GM10266 (cell line): Measurements from ENCODE around the gene AHCYL1.
"Not testable (repeated sequence)": the region's sequence is repeated elsewhere in the genome, so short reads cannot be mapped to it uniquely, and the experiment has no call there.

Experiments
- DNase-seq: peaks from one replicate; pipeline ENCODE4 v3.0.0; 2012; ENCODE audit errors: extremely low spot score
- CTCF ChIP-seq: IDR thresholded peaks from 2 replicates; pipeline ENCODE4 v1.5.1; 2012; ENCODE audit warnings: mild to moderate bottlenecking, low read depth; ENCODE audit not compliant: control insufficient read depth, insufficient read depth; ENCODE audit errors: missing control alignments

Gene AHCYL1

GRCh38 chr1:110019770-110020169 is 35.2 kb downstream of the AHCYL1 start:
- TF ChIP-seq CTCF, result no peak
- DNase-seq, result no peak

- DNase-seq, result no peak
- TF ChIP-seq CTCF, result no peak
These were observed 36.7 kb downstream of the AHCYL1 start for GRCh38 chr1:110021285-110021684.

GRCh38 chr1:110024613-110025012 is 40.0 kb downstream of the AHCYL1 start:
- DNase-seq, result no peak
- no peak for TF ChIP-seq CTCF

GRCh38 chr1:110030687-110031086 is 46.1 kb downstream of the AHCYL1 start:
- not testable (repeated sequence) for DNase-seq

- no peak for TF ChIP-seq CTCF
These were observed 47.8 kb downstream of the AHCYL1 start for GRCh38 chr1:110032327-110032726.

GRCh38 chr1:110033421-110033820 is 48.9 kb downstream of the AHCYL1 start:
- DNase-seq, result no peak
- no peak for TF ChIP-seq CTCF

More at GRCh38 chr1:110032327-110032726, 47.8 kb downstream of the AHCYL1 start:
- no peak for DNase-seq

GRCh38 chr1:110034040-110034450 is 49.5 kb downstream of the AHCYL1 start:
- no peak for DNase-seq

More at GRCh38 chr1:110034040-110034450, 49.5 kb downstream of the AHCYL1 start:
- no peak for TF ChIP-seq CTCF
